Fibroblast of mammary gland (primary cell): ENCODE results near the gene ZNF19.
A peak's percentile ranks its signal among the peaks of the same experiment; 100 is the strongest.

Experiments used
- DNase-seq: peaks from one replicate; pipeline ENCODE4 v3.0.0-alpha.2; 2010; ENCODE audit warnings: low read depth
- H3K4me3 ChIP-seq: 2 replicates; pipeline ENCODE4 v1.5.1; 2011; ENCODE audit warnings: low read depth, mild to moderate bottlenecking, low read length, moderate library complexity; ENCODE audit not compliant: control insufficient read depth
- TF ChIP-seq, protein P1 (sequence below): conservative IDR thresholded peaks from 2 replicates; pipeline ENCODE4 v1.5.1; 2011; ENCODE audit warnings: low read depth, low read length, inconsistent platforms; ENCODE audit not compliant: control insufficient read depth, insufficient read depth

ZNF19 gene

DNA sequence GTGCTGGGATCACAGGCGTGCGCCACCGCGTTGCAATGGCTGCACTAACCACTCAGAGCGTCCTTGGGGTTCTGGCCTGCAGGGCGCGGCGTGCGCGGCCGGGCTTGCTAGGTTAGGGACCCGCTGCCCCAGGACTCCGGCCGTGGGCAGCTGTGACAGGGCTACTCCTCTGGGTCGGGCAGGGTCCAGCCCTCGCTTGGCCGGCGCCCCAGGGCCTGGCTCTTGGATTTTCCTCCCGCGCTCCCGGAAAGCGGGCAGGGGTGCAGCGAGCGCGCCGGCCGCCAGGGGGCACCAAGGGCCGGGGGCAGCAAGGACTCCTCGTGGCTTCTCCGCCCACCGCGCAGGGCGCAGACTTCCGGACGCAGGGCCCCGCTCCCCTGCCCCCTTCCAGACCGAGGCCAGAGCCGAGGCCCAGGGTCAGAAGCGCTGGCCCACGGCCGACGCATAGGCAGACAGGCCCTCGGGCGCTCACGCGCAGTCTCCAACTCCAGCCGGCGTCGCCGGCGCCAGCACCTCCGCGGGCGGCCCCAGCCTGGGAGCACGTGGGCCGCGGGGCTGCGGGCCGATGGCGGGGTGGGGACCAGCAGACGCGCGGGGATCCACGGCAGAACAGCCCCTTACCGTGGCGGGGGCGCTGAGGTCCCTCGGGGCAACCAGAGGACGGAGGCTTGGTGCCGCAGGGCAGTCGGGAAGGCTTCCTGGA lies 47.6 kb downstream of the ZNF19 start:
- no peak overlapping the region for H3K4me3 ChIP-seq
- DNase-seq = no peak
- TF ChIP-seq, protein P1, sequence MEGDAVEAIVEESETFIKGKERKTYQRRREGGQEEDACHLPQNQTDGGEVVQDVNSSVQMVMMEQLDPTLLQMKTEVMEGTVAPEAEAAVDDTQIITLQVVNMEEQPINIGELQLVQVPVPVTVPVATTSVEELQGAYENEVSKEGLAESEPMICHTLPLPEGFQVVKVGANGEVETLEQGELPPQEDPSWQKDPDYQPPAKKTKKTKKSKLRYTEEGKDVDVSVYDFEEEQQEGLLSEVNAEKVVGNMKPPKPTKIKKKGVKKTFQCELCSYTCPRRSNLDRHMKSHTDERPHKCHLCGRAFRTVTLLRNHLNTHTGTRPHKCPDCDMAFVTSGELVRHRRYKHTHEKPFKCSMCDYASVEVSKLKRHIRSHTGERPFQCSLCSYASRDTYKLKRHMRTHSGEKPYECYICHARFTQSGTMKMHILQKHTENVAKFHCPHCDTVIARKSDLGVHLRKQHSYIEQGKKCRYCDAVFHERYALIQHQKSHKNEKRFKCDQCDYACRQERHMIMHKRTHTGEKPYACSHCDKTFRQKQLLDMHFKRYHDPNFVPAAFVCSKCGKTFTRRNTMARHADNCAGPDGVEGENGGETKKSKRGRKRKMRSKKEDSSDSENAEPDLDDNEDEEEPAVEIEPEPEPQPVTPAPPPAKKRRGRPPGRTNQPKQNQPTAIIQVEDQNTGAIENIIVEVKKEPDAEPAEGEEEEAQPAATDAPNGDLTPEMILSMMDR = no peak

DNA sequence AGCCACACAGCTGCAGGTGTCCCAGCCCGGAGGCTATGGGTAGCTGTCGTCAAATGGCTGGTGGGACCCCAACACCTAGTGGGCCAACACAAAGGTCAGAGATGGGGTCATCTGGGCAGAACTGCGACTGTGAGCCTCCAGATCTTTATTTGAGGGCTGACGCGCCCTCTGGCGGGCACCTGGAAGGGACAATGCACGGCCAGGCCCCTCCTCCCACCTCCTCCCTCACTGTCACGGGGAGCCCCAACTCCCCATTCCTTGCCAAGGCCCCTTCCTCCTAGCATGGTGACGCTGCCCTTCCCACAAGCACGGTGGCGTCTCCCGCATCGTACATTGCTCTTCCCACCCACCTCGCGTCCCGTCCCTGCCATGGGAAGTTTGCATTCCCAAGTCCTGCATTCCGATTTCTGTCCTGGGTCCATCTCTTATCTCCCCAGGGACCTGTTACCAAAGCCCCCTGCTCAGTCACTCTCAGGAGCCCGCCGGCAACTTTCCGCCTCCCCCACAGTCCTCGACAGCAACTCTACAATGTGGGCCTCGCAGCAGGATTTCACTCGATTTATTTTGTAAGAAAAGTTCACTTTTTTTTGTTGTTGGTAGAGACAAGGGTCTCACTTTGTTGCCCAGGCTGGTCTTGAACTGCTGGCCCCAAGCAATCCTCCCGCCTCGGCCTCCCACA lies 48.3 kb downstream of the ZNF19 start:
- TF ChIP-seq, protein P1 = no peak
- no peak overlapping the region for H3K4me3 ChIP-seq
- DNase-seq = no peak

DNA sequence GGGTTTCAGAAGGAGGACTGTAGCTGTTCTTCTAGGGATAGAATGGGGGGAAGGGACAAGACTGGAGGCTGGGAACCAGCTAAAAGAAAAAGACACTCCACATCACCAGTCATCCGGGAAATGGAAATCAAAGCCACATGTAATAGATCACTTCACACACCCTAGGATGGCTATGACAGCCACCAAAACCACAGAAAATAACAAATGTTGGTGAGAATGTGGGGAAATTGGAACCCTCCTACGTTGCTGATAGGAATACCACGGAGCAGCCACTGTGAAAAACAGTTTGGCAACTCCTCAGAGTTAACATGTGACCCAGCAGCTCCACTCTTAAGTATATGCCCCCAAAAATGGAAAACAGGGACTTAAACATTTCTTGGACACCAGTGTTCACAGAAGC lies 49.6 kb downstream of the ZNF19 start:
- no peak overlapping the region for H3K4me3 ChIP-seq
- TF ChIP-seq, protein P1 = no peak

DNA sequence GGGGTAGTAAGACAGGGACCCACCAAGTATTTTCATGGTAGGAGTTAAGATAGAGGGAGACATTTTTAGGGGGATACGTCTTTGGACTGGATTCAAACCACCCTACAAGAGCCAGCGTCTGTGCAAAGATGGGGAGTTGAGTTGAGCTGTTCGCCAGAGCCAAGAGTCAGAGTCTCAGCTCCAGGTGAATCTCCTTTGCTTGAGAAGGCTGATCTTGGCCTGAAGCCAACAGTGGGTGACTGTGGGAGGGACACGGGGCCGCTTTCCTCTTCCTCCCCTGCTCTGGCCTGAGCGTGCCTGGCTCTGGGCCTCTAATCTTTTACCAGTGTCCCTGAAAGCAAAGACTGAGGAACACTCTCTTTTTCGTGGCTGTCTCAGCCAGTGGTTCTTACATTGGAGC lies 52.7 kb downstream of the ZNF19 start:
- H3K4me3 ChIP-seq = no peak overlapping the region
- DNase-seq = no peak
- TF ChIP-seq, protein P1 = no peak

More for the DNA sequence above, 49.6 kb downstream of the ZNF19 start:
- peak; percentile 27 for DNase-seq

DNA sequence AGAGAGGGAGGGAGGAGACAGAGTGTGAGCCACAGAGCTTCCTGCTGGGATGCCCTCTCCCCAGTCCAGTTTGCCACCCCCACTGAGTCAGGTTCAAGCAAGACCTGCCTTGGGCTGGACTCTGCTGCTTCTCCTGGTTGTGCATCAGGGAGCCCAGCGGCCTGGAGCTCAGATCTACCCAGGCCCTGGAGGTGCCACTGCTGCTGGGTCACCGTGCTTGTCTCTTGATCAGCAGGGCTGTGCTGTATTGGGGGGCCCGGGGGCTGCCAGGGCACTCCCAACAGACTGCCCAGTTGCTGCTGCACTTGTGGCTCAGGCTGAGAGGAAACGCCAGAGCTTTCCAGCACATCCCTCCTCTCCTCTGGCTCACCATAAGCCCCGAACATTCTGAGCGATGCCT lies 56.2 kb downstream of the ZNF19 start:
- TF ChIP-seq, protein P1 = no peak

DNA sequence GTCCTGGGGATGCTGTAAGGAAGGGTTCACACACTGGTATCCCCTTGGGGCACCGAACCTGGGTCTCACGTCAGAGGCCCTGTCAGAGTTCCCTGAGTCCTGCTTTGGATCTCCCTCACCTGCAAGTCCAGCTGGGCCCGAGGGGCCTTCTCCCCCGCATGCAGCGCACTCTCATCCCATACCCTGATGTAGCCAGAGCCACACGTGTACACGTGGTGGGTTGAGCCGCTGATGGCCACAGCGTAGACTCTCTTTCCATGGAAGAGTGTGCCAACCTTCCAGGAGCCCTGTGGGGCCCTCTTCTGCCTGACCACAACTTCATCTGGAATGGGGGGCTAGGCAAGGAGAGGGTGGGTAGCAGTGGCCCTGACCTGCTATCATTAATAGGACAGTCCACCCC lies 57.1 kb downstream of the ZNF19 start:
- DNase-seq = no peak
- no peak overlapping the region for H3K4me3 ChIP-seq
- TF ChIP-seq, protein P1 = no peak

More for the DNA sequence above, 56.2 kb downstream of the ZNF19 start:
- no peak overlapping the region for H3K4me3 ChIP-seq
- no peak for DNase-seq
